Progenitor cell of endocrine pancreas (in vitro differentiated cells): ENCODE measurements around the gene PLA2G2F. TPM values are rescaled to one million over a fixed set of nuclear protein-coding genes. Genes with fewer than 3 reads are reported as not detected.

Experiments used
- DNase-seq: peaks from one replicate; pipeline ENCODE4 v3.0.0; 2021; ENCODE audit warnings: low spot score; ENCODE audit not compliant: unreplicated experiment
- H3K27ac Mint-ChIP-seq: 2 replicates; pipeline ENCODE4 v1.8.0; 2021; ENCODE audit warnings: mild to moderate bottlenecking, moderate library complexity, mixed read lengths
- H3K27me3 Mint-ChIP-seq: 2 replicates; pipeline ENCODE4 v1.8.0; 2021; ENCODE audit warnings: mixed read lengths
- H3K36me3 Mint-ChIP-seq: 2 replicates; pipeline ENCODE4 v1.8.0; 2022; ENCODE audit warnings: mixed read lengths; ENCODE audit not compliant: insufficient read depth
- H3K4me1 Mint-ChIP-seq: 2 replicates; pipeline ENCODE4 v1.8.0; 2021; ENCODE audit warnings: low read depth, mixed read lengths
- H3K4me3 Mint-ChIP-seq: 2 replicates; pipeline ENCODE4 v1.8.0; 2021; ENCODE audit warnings: low read depth, mild to moderate bottlenecking, moderate library complexity, mixed read lengths
- H3K9me3 Mint-ChIP-seq: 2 replicates; pipeline ENCODE4 v1.8.0; 2021; ENCODE audit warnings: low read depth, mixed read lengths
- total RNA-seq: library from RNA; stranded (reverse); gene quantifications from 2 replicates; pipeline ENCODE4 v1.2.1, GENCODE V29; 2021
- TF ChIP-seq, protein P1 (sequence below): fragments of 200-600 bp; sonication (generic); IDR thresholded peaks from one replicate; pipeline ENCODE4 v1.5.0; 2021; ENCODE audit warnings: antibody characterized with exemption, mild to moderate bottlenecking; ENCODE audit not compliant: unreplicated experiment

Gene PLA2G2F
- total RNA-seq, 1 donor from 2014 or later, result not detected

DNA sequence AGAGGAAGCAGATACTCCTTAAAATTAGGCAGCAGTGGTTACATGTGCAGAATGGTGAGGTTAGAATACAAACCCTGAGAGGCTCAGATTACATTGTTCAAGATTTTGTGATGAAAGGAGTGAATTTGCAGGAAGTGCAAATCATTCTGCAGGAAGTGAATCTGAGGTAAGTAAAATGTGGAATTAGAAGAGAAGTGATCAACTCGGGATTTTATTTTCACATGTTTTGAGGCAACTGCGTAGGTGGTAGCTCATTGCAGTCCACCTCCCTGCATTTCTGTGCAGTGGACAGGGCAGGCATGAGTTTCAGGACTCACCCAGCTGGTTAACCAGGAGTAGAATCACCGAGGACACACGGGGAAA is 49.3 kb downstream of the PLA2G2F start:
- Mint-ChIP-seq H3K27me3 (peaks cover 23% of the 10 kb centered on the region), H3K36me3 (peaks cover 1% of the 10 kb centered on the region), H3K4me1 (peaks cover 21% of the 10 kb centered on the region), H3K27ac (no peak overlapping the region), H3K9me3 (no peaks in the 10 kb centered on the region), H3K4me3 (no peak overlapping the region)
- no peak for DNase-seq
- TF ChIP-seq, protein P1, sequence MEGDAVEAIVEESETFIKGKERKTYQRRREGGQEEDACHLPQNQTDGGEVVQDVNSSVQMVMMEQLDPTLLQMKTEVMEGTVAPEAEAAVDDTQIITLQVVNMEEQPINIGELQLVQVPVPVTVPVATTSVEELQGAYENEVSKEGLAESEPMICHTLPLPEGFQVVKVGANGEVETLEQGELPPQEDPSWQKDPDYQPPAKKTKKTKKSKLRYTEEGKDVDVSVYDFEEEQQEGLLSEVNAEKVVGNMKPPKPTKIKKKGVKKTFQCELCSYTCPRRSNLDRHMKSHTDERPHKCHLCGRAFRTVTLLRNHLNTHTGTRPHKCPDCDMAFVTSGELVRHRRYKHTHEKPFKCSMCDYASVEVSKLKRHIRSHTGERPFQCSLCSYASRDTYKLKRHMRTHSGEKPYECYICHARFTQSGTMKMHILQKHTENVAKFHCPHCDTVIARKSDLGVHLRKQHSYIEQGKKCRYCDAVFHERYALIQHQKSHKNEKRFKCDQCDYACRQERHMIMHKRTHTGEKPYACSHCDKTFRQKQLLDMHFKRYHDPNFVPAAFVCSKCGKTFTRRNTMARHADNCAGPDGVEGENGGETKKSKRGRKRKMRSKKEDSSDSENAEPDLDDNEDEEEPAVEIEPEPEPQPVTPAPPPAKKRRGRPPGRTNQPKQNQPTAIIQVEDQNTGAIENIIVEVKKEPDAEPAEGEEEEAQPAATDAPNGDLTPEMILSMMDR, result no peak

DNA sequence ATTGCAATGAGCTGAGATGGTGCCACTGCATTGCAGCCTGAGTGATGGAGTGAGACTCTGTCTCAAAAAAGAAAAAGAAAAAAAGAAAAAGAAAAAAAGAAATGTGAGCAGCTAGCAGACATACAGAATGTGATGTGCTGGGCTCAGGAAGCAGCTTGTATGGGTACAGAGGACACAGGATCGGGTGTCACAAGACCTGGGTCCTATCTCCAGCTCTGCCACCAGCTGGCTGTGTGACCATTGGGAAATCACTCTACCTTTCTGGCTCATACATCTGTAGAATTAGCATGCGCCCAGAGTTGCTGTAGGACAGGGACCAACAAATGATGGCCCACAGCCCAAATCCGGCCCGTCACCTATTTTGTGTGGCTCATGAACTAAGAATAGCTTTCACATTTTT is 50.5 kb downstream of the PLA2G2F start:
- H3K27ac Mint-ChIP-seq, result no peak overlapping the region

DNA sequence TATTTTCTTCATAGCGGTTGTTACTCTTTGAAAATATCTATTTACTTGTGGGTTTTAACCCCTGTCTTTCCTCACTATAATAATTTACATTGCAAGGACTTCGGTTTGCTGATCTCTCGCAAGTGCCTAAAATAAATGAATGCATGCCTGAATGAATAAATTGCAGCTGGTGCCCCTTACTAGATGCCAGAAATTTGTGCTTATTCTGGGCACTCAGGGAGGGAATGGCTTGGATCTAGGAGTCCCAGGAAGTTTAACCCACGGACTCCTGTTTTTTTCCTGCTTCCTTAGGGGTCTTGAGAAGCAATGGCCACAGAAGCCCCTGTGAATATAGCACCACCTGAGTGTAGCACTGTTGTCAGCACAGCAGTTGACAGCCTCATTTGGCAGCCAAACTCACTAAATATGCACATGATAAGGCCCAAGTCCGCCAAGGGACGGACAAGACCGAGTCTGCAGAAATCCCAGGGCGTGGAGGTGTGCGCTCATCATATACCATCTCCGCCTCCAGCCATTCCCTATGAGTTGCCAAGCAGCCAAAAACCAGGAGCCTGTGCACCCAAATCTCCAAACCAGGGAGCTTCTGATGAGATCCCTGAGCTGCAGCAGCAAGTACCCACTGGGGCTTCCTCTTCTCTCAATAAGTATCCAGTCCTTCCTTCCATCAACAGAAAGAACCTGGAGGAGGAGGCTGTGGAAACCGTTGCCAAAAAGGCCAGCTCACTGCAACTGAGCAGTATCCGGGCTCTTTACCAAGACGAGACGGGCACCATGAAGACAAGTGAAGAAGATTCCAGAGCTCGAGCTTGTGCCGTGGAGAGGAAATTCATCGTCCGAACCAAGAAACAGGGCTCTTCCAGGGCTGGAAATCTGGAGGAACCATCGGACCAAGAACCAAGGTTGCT is 51.4 kb downstream of the PLA2G2F start:
- Mint-ChIP-seq H3K4me1 (peaks cover 15% of the 10 kb centered on the region), H3K9me3 (no peaks in the 10 kb centered on the region), H3K4me3 (no peak overlapping the region), H3K27ac (no peak overlapping the region), H3K27me3 (peaks cover 21% of the 10 kb centered on the region), H3K36me3 (peaks cover 1% of the 10 kb centered on the region)
- TF ChIP-seq, protein P1, result no peak
- no peak for DNase-seq

More for the DNA sequence above, 50.5 kb downstream of the PLA2G2F start:
- no peak for DNase-seq
- peaks cover 1% of the 10 kb centered on the region for H3K36me3 Mint-ChIP-seq
- TF ChIP-seq, protein P1, result no peak
- no peak overlapping the region for H3K4me3 Mint-ChIP-seq
- H3K27me3 Mint-ChIP-seq, result peaks cover 22% of the 10 kb centered on the region
- H3K4me1 Mint-ChIP-seq, result peaks cover 19% of the 10 kb centered on the region
- H3K9me3 Mint-ChIP-seq, result no peaks in the 10 kb centered on the region

DNA sequence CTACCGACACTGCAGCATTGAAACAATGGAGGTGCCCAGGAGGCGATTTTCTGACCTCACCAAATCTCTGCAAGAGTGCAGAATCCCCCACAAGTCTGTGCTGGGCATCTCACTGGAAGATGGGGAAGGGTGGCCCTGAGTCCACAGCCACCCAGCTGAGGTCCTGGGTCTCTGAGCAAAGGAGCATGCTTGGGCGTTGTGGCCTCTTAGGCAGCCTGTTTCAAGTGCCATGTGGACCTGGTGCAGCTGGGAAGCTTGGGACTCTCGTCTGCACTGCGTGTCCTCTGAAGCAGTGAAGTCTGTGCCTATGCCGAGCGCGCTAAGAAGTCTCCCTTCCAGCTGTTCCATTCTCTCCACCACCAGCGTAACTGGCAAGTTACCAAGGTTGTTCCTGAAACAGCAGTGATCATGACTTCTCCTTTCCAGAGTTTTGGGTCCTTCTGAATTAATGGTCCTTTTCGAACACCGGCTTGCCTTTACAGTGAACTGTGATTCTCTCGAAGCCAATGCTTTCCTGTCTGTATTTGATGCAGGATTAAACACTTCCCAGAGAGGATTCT is 52.2 kb downstream of the PLA2G2F start:
- no peak overlapping the region for H3K4me3 Mint-ChIP-seq
- H3K9me3 Mint-ChIP-seq, result no peaks in the 10 kb centered on the region
- DNase-seq, result no peak
- no peak overlapping the region for H3K27ac Mint-ChIP-seq
- H3K4me1 Mint-ChIP-seq, result peaks cover 14% of the 10 kb centered on the region
- TF ChIP-seq, protein P1, result no peak
- peaks cover 26% of the 10 kb centered on the region for H3K27me3 Mint-ChIP-seq
- H3K36me3 Mint-ChIP-seq, result peaks cover 1% of the 10 kb centered on the region

DNA sequence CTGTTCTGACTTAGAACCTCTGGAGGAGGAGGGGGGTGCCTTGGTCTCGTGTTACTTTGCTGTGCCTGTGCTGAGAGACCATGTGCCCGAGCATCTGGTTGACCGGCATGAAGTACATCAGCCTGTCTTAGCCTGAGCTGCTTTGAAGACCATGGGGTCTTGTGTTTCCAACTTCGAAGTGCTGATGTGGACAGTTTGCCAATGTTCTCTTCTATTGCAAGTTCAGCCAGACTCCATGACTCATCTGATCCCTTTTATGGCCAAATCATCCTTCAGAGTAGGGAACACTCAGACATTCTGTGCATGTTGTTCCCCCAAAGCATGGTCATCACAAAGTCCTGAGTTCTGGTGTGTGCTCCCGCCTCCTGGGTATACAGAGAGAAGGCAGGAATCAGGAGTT is 53.2 kb downstream of the PLA2G2F start:
- TF ChIP-seq, protein P1, result no peak
- no peaks in the 10 kb centered on the region for H3K9me3 Mint-ChIP-seq
- peaks cover 33% of the 10 kb centered on the region for H3K27me3 Mint-ChIP-seq
- no peak for DNase-seq
- no peak overlapping the region for H3K4me3 Mint-ChIP-seq
- H3K4me1 Mint-ChIP-seq, result peaks cover 4% of the 10 kb centered on the region
- H3K36me3 Mint-ChIP-seq, result peaks cover 1% of the 10 kb centered on the region
- H3K27ac Mint-ChIP-seq, result no peak overlapping the region
